B cell (primary cell): ENCODE results near the gene TLE3. TPM values are rescaled to one million over a fixed set of nuclear protein-coding genes. Genes with fewer than 3 reads are reported as not detected.

Experiments used
- ATAC-seq: fragments of 200-7000 bp; cut with Tn5 transposase; one replicate; pipeline ENCODE4 v1.10.0; 2021; ENCODE audit warnings: low read depth, mild to moderate bottlenecking, moderate number of reproducible peaks, moderate library complexity
- CTCF ChIA-PET: fragments of 350-600 bp; sonication (Branson Sonifier 250); formaldehyde crosslinking; loops from one replicate; lab custom pipeline; 2021; ENCODE audit warnings: antibody characterized with exemption, inconsistent platforms; lab: Charles Lee
- POLR2A ChIA-PET: fragments of 350-600 bp; sonication (Branson Sonifier 250); formaldehyde crosslinking; loops from one replicate; lab custom pipeline; 2021; ENCODE audit warnings: antibody characterized with exemption; lab: Charles Lee
- DNase-seq: peaks from one replicate; pipeline ENCODE4 v3.0.0; 2013
- H2AFZ ChIP-seq: 2 replicates; pipeline ENCODE4 v1.6.1; 2012; ENCODE audit warnings: mild to moderate bottlenecking, low read depth, low read length; ENCODE audit not compliant: insufficient read depth, poor library complexity, severe bottlenecking
- H3K27ac ChIP-seq, 2 donors: 1 replicate in 1 of 2; 2 replicates in 1 of 2; pipeline ENCODE4 v1.5.1; 2012 to 2013; ENCODE audit warnings: low read length in 2 of 2, mild to moderate bottlenecking in 2 of 2, moderate library complexity in 1 of 2
- H3K27me3 ChIP-seq, 4 experiments: fragments of 200-600 bp in 1 of 4; sonication (generic) in 1 of 4; replicated peaks in 1 of 4; 1 replicate in 2 of 4; 2 replicates in 2 of 4; pipeline versions ENCODE4 v1.6.1 to v1.7.0; 2013 to 2016; ENCODE audit warnings: low read length in 3 of 4, mild to moderate bottlenecking in 2 of 4, mixed read lengths in 1 of 4, moderate library complexity in 1 of 4; ENCODE audit not compliant: insufficient read depth in 4 of 4, control insufficient read depth in 3 of 4; ENCODE audit errors: control extremely low read depth in 1 of 4
- H3K36me3 ChIP-seq, 2 experiments: replicated peaks in 1 of 2; 1 replicate in 1 of 2; 2 replicates in 1 of 2; pipeline versions ENCODE4 v1.6.1 to v1.7.1; 2013; ENCODE audit warnings: low read length in 1 of 2; ENCODE audit not compliant: insufficient read depth in 2 of 2, control insufficient read depth in 1 of 2; ENCODE audit errors: control extremely low read depth in 1 of 2, extremely low read depth in 1 of 2
- H3K4me1 ChIP-seq, 2 donors: fragments of 200-600 bp in 1 of 2; sonication (generic) in 1 of 2; 1 replicate in 1 of 2; 2 replicates in 1 of 2; pipeline versions ENCODE4 v1.5.1 to v1.6.1; 2013 to 2017; ENCODE audit warnings: low read length in 2 of 2; ENCODE audit not compliant: control insufficient read depth in 2 of 2, insufficient read depth in 2 of 2
- H3K4me2 ChIP-seq: replicated peaks from 2 replicates; pipeline ENCODE3; 2012; ENCODE audit warnings: mild to moderate bottlenecking, low read depth, low read length; ENCODE audit not compliant: poor library complexity, severe bottlenecking
- H3K4me3 ChIP-seq, 5 experiments: fragments of 200-600 bp in 1 of 5; sonication (generic) in 1 of 5; 1 replicate in 3 of 5; 2 replicates in 2 of 5; pipeline versions ENCODE4 v1.5.1 to v1.7.0; 2011 to 2016; ENCODE audit warnings: low read length in 4 of 5, mild to moderate bottlenecking in 4 of 5, low read depth in 2 of 5, control low read depth in 1 of 5, moderate library complexity in 1 of 5; ENCODE audit not compliant: insufficient read depth in 1 of 5; ENCODE audit errors: control extremely low read depth in 1 of 5, extremely low read depth in 1 of 5
- H3K79me2 ChIP-seq: fragments of 200-600 bp; sonication (generic); one replicate; pipeline ENCODE4 v1.6.0; 2016; ENCODE audit warnings: low read length; ENCODE audit not compliant: control insufficient read depth, insufficient read depth
- H3K9ac ChIP-seq: fragments of 200-600 bp; sonication (generic); 2 replicates; pipeline ENCODE4 v1.6.1; 2017; ENCODE audit warnings: mild to moderate bottlenecking, low read length, moderate library complexity
- H3K9me3 ChIP-seq, 3 donors: one replicate each; pipeline versions ENCODE4 v1.6.1 to v1.7.1; 2013; ENCODE audit warnings: low read length in 2 of 3; ENCODE audit not compliant: control insufficient read depth in 2 of 3, insufficient read depth in 1 of 3; ENCODE audit errors: control extremely low read depth in 1 of 3
- H4K20me1 ChIP-seq: 2 replicates; pipeline ENCODE4 v1.6.0; 2012; ENCODE audit warnings: mild to moderate bottlenecking, low read length; ENCODE audit not compliant: insufficient read depth, control insufficient read depth, poor library complexity, severe bottlenecking
- H3K27ac Mint-ChIP-seq: one replicate; pipeline ENCODE4 v1.8.0; 2021; ENCODE audit warnings: mixed read lengths
- H3K27me3 Mint-ChIP-seq: one replicate; pipeline ENCODE4 v1.8.0; 2021; ENCODE audit warnings: mixed read lengths
- H3K4me1 Mint-ChIP-seq: one replicate; pipeline ENCODE4 v1.8.0; 2021; ENCODE audit warnings: mixed read lengths
- H3K4me3 Mint-ChIP-seq: one replicate; pipeline ENCODE4 v1.8.0; 2021; ENCODE audit warnings: mixed read lengths
- H3K9me3 Mint-ChIP-seq: one replicate; pipeline ENCODE4 v1.8.0; 2022; ENCODE audit warnings: mixed read lengths; ENCODE audit not compliant: insufficient read depth
- CTCF ChIP-seq: fragments of 200-600 bp; IDR thresholded peaks from one replicate; pipeline ENCODE4 v1.8.0; 2022; ENCODE audit warnings: antibody characterized with exemption, mild to moderate bottlenecking
- EZH2 ChIP-seq: IDR thresholded peaks from 2 replicates; pipeline ENCODE4 v1.6.1; 2012; ENCODE audit warnings: borderline replicate concordance, low read depth, mild to moderate bottlenecking, moderate library complexity, low read length; ENCODE audit not compliant: insufficient read depth, poor library complexity, severe bottlenecking
- WGBS: methylation state at CpG from one replicate; pipeline ENCODE4 v1.1.5; 2013; ENCODE audit warnings: missing lambda C conversion rate; ENCODE audit not compliant: insufficient coverage; 5-methylcytosine and 5-hydroxymethylcytosine counted together
- intact Hi-C: fragments of 100-400 bp; cut with micrococcal nuclease; formaldehyde crosslinking; loops from one replicate; pipeline ENCODE4 v1.10.0; 2022
- polyA plus RNA-seq: library from polyadenylated mRNA; depleted of rRNA; stranded (reverse); fragments of >200 nt; gene quantifications from 2 replicates; pipeline ENCODE4 v1.2.3, GENCODE V29; 2012
- total RNA-seq, 2 donors: library from RNA; stranded (reverse); fragments of 120-200 nt in 1 of 2; gene quantifications; 1 replicate in 1 of 2; 2 replicates in 1 of 2; pipeline versions ENCODE4 v1.2.3 to v1.2.4, GENCODE V29; 2013 to 2022

TLE3 gene
- total and polyA plus RNA-seq, 2 donors (not counting 1 experiment from before 2014, with no cell fraction given) = 187 to 278 TPM

- H4K20me1 ChIP-seq = peaks cover 32% of the 10 kb centered on the region
- H3K79me2 ChIP-seq = no peaks in the 10 kb centered on the region
- H3K4me1 ChIP-seq = peaks cover 0 to 3% of the 10 kb centered on the region in 2 donors
- intact Hi-C loops = loop anchor here (5.0 kb wide), 1 partner anchor 34 kb away; no protein-coding TSS in a partner anchor
- peaks cover 6% of the 10 kb centered on the region for H3K4me1 Mint-ChIP-seq
- H2AFZ ChIP-seq = no peak overlapping the region
- WGBS = 96% methylated on average over 5 of the region's 7 CpGs
- H3K4me3 Mint-ChIP-seq = no peak overlapping the region
- no peak overlapping the region for H3K4me3 ChIP-seq
- POLR2A ChIA-PET = interaction anchor here (1.6 kb wide), 1 partner anchor 28 kb away, joined by 3 read pairs; no protein-coding TSS in a partner anchor
- H3K36me3 ChIP-seq = peaks cover 0 to 79% of the 10 kb centered on the region in 2 experiments
- CTCF ChIA-PET = no interaction called here
- no peaks in the 10 kb centered on the region for H3K27me3 Mint-ChIP-seq
- no peak overlapping the region for H3K4me2 ChIP-seq
- no peak overlapping the region for H3K9ac ChIP-seq
- H3K27ac Mint-ChIP-seq = peak overlapping the region; percentile 32
- ATAC-seq = no peak
- no peak for DNase-seq
- no peak for TF ChIP-seq CTCF
- H3K27ac ChIP-seq = no peak overlapping the region
- H3K9me3 ChIP-seq = no peaks in the 10 kb centered on the region
- no peaks in the 10 kb centered on the region for H3K9me3 Mint-ChIP-seq
- H3K27me3 ChIP-seq = no peaks in the 10 kb centered on the region
Measured at GRCh38 chr15:70050970-70051369, 46.7 kb downstream of the TLE3 start.

GRCh38 chr15:70050441-70050840, 47.3 kb downstream of the TLE3 start:
- peaks cover 27% of the 10 kb centered on the region for H4K20me1 ChIP-seq

More at GRCh38 chr15:70050441-70050840, 47.3 kb downstream of the TLE3 start:
- Histone ChIP-seq H3K36me3 (peaks cover 0 to 74% of the 10 kb centered on the region in 2 experiments), H3K4me1 (peaks cover 0 to 3% of the 10 kb centered on the region in 2 donors), H2AFZ (no peak overlapping the region), H3K4me3 (no peak overlapping the region), H3K27ac (no peak overlapping the region), H3K9me3 (no peaks in the 10 kb centered on the region), H3K4me2 (no peak overlapping the region), H3K79me2 (no peaks in the 10 kb centered on the region), H3K27me3 (no peaks in the 10 kb centered on the region), H3K9ac (no peak overlapping the region)
- WGBS = 98% methylated on average over 8 of the region's 9 CpGs
- Mint-ChIP-seq H3K4me1 (peaks cover 7% of the 10 kb centered on the region), H3K27ac (peak overlapping the region; percentile 32), H3K9me3 (no peaks in the 10 kb centered on the region), H3K4me3 (no peak overlapping the region), H3K27me3 (no peaks in the 10 kb centered on the region)
- POLR2A ChIA-PET = no interaction called here
- TF ChIP-seq CTCF = no peak
- no peak for TF ChIP-seq EZH2
- intact Hi-C loops = loop anchor here (5.0 kb wide), 1 partner anchor 33 kb away; no protein-coding TSS in a partner anchor
- DNase-seq (no peak), ATAC-seq (no peak)
- CTCF ChIA-PET = no interaction called here
